OCI-LY1 (cell line): Measurements from ENCODE around the gene WNT9B.
A peak's percentile ranks its signal among the peaks of the same experiment; 100 is the strongest.

Experiments used
- H2AFZ ChIP-seq: fragments of 200-600 bp; sonication (generic), shearing (Covaris generic); 2 replicates; pipeline ENCODE4 v1.6.0; 2014; ENCODE audit warnings: antibody characterized with exemption, mild to moderate bottlenecking, low read length
- H3F3A ChIP-seq: fragments of 200-600 bp; sonication (generic), shearing (Covaris generic); 2 replicates; pipeline ENCODE4 v1.6.0; 2014; ENCODE audit warnings: mild to moderate bottlenecking, antibody characterized with exemption, low read length, moderate library complexity; ENCODE audit not compliant: insufficient read depth
- H3K27ac ChIP-seq: fragments of 200-600 bp; sonication (generic); 2 replicates; pipeline ENCODE4 v1.5.1; 2014; ENCODE audit warnings: low read length, mixed run types, mild to moderate bottlenecking, low read depth; ENCODE audit not compliant: poor library complexity, severe bottlenecking
- H3K27me3 ChIP-seq: fragments of 200-600 bp; sonication (generic); 2 replicates; pipeline ENCODE4 v1.6.0; 2014; ENCODE audit warnings: antibody characterized with exemption, mild to moderate bottlenecking, low read length, moderate library complexity; ENCODE audit not compliant: insufficient read depth
- H3K36me3 ChIP-seq: fragments of 200-600 bp; sonication (generic); 2 replicates; pipeline ENCODE4 v1.6.1; 2014; ENCODE audit warnings: mild to moderate bottlenecking, antibody characterized with exemption, low read length, moderate library complexity, mixed read lengths; ENCODE audit not compliant: insufficient read depth
- H3K4me1 ChIP-seq: fragments of 200-600 bp; sonication (generic); 2 replicates; pipeline ENCODE4 v1.5.1; 2014; ENCODE audit warnings: mild to moderate bottlenecking, low read length, moderate library complexity; ENCODE audit not compliant: insufficient read depth, severe bottlenecking
- H3K4me2 ChIP-seq: fragments of 200-600 bp; sonication (generic), shearing (Covaris generic); 2 replicates; pipeline ENCODE4 v1.6.1; 2014; ENCODE audit warnings: low read length
- H3K4me3 ChIP-seq: fragments of 200-600 bp; sonication (generic); 2 replicates; pipeline ENCODE4 v1.5.1; 2014; ENCODE audit warnings: low read length, low read depth, mild to moderate bottlenecking, mixed read lengths; ENCODE audit not compliant: poor library complexity, severe bottlenecking
- H3K79me2 ChIP-seq: fragments of 200-600 bp; shearing (Covaris generic); 2 replicates; pipeline ENCODE4 v1.6.1; 2016; ENCODE audit warnings: mixed run types, low read length, mixed read lengths; ENCODE audit not compliant: insufficient read depth
- H3K9ac ChIP-seq: fragments of 200-600 bp; sonication (generic), shearing (Covaris generic); 2 replicates; pipeline ENCODE4 v1.6.1; 2014; ENCODE audit warnings: mild to moderate bottlenecking, low read length, mixed read lengths
- H3K9me2 ChIP-seq: fragments of 200-600 bp; sonication (generic), shearing (Covaris generic); 2 replicates; pipeline ENCODE4 v1.6.1; 2014; ENCODE audit warnings: low read depth, mild to moderate bottlenecking, low read length, mixed read lengths
- H3K9me3 ChIP-seq: fragments of 200-600 bp; shearing (Covaris generic); 2 replicates; pipeline ENCODE4 v1.6.1; 2014; ENCODE audit warnings: low read length, mixed read lengths
- H4K20me1 ChIP-seq: fragments of 200-600 bp; sonication (generic), shearing (Covaris generic); 2 replicates; pipeline ENCODE4 v1.6.0; 2016; ENCODE audit warnings: mild to moderate bottlenecking, low read length; ENCODE audit not compliant: insufficient read depth
- CTCF ChIP-seq: fragments of 200-600 bp; sonication (generic), shearing (Covaris generic); IDR thresholded peaks from 2 replicates; pipeline ENCODE4 v1.5.1; 2017; ENCODE audit warnings: mild to moderate bottlenecking, antibody characterized with exemption, low read length, moderate library complexity, mixed read lengths
- EZH2 ChIP-seq: fragments of 200-600 bp; sonication (generic), shearing (Covaris generic); IDR thresholded peaks from 2 replicates; pipeline ENCODE4 v1.8.0; 2017; ENCODE audit warnings: borderline replicate concordance, mixed run types, mild to moderate bottlenecking, antibody characterized with exemption, low read length, moderate library complexity, mixed read lengths

The WNT9B gene

GRCh38 chr17:46859996-46860395 lies 8.6 kb downstream of the WNT9B start:
- no peak overlapping the region for H3K27ac ChIP-seq
- no peaks in the 10 kb centered on the region for H3K9me3 ChIP-seq
- no peaks in the 10 kb centered on the region for H3K9me2 ChIP-seq
- H3K36me3 ChIP-seq = no peaks in the 10 kb centered on the region
- no peaks in the 10 kb centered on the region for H3K79me2 ChIP-seq
- no peaks in the 10 kb centered on the region for H3F3A ChIP-seq
- H3K4me1 ChIP-seq = peaks cover 6% of the 10 kb centered on the region
- no peak for TF ChIP-seq CTCF
- H2AFZ ChIP-seq = no peak overlapping the region
- peaks cover 7% of the 10 kb centered on the region; the same call in 1 of the 2 replicates for H3K27me3 ChIP-seq
- no peak overlapping the region for H3K9ac ChIP-seq
- no peak overlapping the region for H3K4me3 ChIP-seq
- no peaks in the 10 kb centered on the region for H4K20me1 ChIP-seq
- no peak overlapping the region for H3K4me2 ChIP-seq

GRCh38 chr17:46862949-46863348 lies 11.6 kb downstream of the WNT9B start:
- H3K9ac ChIP-seq = no peak overlapping the region
- peaks cover 6% of the 10 kb centered on the region for H3K4me1 ChIP-seq
- no peaks in the 10 kb centered on the region for H3K79me2 ChIP-seq
- peak overlapping the region; percentile 46 for H3K4me2 ChIP-seq
- no peaks in the 10 kb centered on the region for H3F3A ChIP-seq
- H3K27ac ChIP-seq = no peak overlapping the region
- H3K27me3 ChIP-seq = peaks cover 7% of the 10 kb centered on the region; the same call in 1 of the 2 replicates
- no peak overlapping the region for H3K4me3 ChIP-seq
- H3K9me2 ChIP-seq = no peaks in the 10 kb centered on the region
- no peaks in the 10 kb centered on the region for H3K36me3 ChIP-seq
- TF ChIP-seq CTCF = no peak
- TF ChIP-seq EZH2 = no peak
- H3K9me3 ChIP-seq = no peaks in the 10 kb centered on the region
- H2AFZ ChIP-seq = no peak overlapping the region
- H4K20me1 ChIP-seq = no peaks in the 10 kb centered on the region

GRCh38 chr17:46863383-46864121 lies 12.2 kb downstream of the WNT9B start:
- Histone ChIP-seq H2AFZ (no peak overlapping the region), H3K27ac (no peak overlapping the region), H3K36me3 (no peaks in the 10 kb centered on the region)

More at GRCh38 chr17:46863383-46864121, 12.2 kb downstream of the WNT9B start:
- Histone ChIP-seq H3F3A (no peaks in the 10 kb centered on the region), H3K4me3 (no peak overlapping the region), H4K20me1 (no peaks in the 10 kb centered on the region), H3K9me3 (no peaks in the 10 kb centered on the region), H3K9ac (no peak overlapping the region), H3K9me2 (no peaks in the 10 kb centered on the region), H3K4me1 (peaks cover 6% of the 10 kb centered on the region), H3K4me2 (peak overlapping the region; percentile 46; the same call in 1 of the 2 replicates), H3K79me2 (no peaks in the 10 kb centered on the region), H3K27me3 (peaks cover 7% of the 10 kb centered on the region; the same call in 1 of the 2 replicates)
- TF ChIP-seq CTCF (no peak), EZH2 (no peak)
